GM21717 (cell line): ENCODE measurements around the gene CMC2.

Experiments used
- ATAC-seq: cut with Tn5 transposase; IDR thresholded peaks from one replicate; pipeline ENCODE4 v1.9.1; 2021; ENCODE audit warnings: mild to moderate bottlenecking, moderate library complexity; ENCODE audit not compliant: unreplicated experiment

Gene CMC2

DNA sequence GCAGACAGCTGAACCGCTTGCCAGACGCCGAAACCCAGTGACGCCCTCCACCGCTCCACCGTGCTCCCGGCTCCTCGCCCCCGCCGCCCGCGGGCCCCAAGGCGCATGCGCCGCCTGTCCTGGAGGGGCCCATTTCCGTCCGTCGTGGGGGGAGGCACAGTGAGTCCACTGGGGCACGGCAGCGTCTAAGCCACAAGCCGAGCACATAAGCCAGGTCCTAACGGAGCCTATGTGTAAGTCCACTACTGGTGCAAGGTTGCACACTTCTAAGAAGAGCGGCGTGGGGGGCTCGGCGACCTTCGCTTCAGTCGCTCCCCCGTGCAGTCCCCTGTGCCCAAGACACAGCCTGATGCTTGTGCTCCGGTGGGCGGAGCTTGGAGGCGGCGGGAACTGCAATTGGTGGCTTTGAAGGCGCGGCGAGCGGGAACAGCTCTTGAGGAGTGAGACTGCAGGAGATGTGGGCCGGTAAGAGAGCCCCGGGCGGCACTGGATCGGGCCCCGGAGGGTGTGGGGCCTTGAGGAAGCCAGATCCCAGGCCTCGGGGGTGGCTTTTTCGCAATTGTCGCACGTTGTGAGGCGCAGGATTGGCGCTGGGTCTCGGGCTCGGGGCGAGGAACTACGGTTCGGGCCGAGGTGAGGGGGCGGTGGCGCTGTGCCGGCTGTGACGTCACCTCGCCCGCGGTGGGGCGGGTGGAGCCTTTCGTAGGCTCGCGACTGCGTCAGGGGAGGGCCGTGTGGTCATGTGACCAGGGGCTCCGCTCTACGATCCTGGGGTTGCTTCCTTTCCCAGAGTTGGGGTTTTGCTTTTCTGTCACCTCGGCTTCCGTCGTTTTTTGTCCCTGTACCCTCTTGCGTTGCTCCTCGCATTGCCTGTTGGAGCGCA lies at the start of gene CMC2, which contains the start of gene CENPN:
Gene CMC2 (minus strand): TSS at position 73 of the 883 bp plus-strand sequence. CDS start 9,491 bp downstream, outside the sequence.
Gene CENPN (plus strand): TSS at position 402 of the 883 bp plus-strand sequence. CDS start 4,726 bp downstream, outside the sequence.
- peak; percentile 85 for ATAC-seq

DNA sequence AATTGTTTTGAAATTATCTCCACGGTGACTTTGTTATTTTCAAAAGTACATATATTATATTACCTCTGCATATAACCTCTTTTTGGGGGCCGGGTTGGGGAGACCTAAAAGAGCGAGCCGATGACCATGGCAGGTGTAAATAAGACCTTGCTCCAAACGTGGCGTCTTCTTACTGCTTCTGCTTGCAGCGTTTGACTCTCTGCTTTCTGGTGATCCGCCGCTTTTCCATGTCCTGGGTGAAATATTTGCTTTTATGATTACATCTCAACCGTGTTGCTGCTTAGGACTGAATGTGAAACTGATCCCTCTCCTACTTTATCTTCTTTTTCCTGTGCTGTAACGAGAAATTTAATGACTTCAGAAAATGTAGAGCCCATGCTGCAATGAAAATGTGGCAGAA lies 47.1 kb upstream of the CMC2 start:
- ATAC-seq: no peak

DNA sequence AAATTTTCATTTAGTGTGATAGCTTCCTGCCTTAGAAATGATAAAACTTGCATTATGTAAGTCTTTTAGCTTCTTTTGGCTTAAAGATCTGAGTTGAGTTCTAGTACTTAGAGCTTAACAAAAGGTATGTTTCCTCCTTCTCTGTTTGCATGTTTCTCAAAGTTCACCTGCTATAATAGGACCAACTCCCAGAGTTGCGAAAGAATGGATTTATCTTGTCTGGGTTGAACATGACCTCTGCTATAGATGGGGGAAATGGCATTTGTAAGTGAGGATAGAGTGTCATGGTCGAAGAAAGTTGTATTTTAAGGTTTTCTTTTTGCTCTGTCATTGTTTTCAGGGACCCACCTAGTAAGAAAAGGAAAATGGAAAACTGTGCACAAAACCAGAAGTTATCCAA lies 36.1 kb upstream of the CMC2 start:
- no peak for ATAC-seq

DNA sequence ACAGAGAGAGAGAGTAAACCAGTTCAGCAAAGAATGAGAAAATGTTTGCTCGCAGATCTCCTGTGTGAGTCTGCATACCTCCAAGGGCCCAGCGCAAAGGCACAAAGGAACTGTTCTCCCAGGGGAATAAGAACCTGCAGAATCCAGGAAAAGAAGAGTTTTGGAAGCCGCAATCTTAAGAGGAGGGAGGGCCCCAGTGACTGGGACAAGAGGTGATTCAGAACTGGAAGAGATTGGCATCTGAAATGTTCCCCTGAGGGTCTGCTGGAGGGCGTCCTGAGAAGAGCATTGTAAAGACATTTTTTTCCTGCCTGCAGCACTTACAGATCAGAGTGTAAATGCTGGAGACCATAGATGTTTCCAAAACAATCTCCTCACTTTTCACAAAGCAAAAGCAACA lies 35.0 kb upstream of the CMC2 start:
- ATAC-seq: no peak

DNA sequence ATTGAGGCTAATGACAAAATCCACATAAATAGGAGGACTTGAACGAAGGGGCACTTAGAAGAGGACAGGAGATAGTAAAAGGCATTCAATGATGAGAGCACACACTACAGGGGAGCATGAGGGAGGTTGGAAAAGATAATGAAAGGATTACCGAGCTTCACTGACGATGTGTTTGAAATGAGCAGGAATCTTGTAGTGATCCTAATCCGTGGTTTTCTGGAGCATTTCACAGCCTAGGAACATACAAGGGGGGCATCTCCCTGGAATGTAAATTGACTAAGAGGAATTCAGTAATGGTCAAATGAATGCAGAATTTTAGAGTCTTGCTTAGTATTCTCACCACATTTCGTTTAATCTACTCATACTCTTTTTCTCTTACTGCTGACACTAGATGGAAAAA lies 34.2 kb upstream of the CMC2 start:
- ATAC-seq: no peak

DNA sequence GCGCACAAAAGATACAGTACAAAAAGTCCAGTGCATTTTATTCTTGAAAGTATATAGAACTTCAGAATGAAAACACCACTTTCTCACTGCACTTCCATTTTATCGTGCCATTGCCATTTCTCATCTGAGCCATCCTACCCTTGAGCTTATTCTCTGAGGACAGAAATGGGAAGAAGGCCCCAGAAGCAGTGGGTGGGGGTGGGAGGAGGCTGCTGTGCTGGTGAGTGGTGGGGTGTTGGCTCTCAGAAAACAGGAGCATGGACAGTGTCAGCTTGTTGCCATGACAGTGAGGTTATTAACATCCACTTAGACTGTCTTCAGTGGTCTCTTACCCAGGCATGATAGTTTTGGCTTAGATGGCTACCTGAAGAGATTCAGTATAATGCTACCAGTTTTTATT lies 33.4 kb upstream of the CMC2 start:
- ATAC-seq: no peak

DNA sequence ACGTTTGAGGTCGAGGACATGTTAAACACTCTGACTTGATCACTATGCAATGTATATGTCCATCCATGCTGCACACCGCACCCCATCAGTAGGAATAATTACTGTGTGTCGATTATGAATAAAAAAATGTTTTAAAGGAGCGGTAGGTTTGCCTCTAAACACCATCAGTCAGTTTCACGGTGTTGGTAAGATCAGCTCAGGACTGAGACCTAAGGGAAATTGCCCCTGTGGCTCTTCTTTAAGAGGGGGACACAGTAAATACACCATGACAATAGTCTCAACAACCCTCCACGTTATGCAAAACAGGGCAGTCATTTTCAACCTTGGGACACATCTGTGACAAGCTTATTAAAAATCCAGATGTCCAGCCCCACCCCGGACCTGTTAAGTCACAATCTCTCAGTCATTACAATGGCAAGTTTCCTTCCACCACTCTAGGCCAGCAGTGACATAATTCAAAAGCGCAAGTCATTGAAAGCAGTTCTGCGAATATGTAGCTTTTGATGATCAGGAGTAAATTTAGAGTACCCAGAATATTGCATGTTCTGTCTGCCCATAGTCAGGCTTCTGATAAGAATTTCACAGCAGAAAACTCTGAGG lies 30.2 kb upstream of the CMC2 start:
- no peak for ATAC-seq

DNA sequence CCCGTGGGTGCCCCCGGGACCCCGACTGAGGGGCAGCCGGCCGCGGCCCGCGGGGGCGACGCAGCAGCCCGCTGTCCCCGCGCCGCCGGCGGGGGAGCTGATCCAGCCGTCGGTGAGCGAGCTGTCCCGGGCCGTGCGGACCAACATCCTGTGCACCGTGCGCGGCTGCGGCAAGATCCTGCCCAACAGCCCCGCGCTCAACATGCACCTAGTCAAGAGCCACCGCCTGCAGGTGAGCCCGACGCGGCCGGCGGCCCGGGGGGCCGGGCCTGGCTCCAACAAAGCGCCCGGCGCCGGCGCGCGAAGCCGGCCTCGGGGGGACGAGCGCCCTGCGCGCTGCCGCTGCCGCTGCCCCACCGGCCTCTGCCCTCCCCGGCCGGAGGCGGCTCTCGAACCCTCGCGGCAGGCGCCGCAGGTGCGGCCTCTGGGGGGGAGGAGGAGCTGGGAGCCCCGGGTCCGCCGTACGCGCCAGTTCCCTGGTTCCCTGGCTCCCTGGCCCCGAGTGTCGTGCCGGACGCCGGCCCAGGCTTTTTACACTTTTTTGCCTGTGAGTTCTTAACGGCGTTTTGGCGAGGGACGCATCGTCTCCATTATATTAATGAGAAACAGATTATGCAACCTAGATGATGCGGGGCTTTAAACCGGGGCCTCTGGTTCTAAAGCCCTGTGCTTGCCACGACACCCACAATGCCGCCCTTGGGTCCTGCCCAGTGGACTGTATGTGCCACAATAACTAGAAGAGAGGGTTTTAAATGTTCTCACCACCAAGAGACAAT lies 29.5 kb upstream of the CMC2 start:
- ATAC-seq: peak; percentile 45

DNA sequence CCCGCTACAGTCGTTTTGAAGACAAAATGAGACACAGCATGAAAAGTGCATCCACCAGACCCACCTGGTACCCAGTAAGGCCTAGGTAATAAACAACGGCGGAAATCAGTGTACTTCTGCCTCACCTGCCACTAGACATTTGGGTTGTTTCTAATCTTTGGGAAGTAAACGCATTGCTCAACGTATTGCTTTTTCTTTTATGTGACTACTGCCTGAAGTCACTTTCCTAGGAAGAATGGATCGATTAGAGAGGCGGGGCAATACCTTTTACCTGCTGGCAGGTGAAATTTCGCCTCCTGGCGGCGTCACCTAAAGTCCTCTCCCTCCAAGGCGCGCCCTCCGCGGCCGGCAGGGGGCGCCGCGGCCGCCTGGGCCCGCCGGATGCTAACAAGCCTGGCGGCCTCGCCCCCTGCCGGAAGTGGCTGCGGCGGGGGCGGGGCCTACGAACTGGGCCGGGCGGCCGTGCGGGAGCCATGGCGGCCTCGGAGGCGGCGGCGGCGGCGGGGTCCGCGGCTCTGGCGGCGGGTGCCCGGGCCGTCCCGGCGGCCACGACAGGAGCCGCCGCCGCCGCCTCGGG lies 28.8 kb upstream of the CMC2 start, which contains the start of gene ATMIN:
Gene ATMIN (plus strand): TSS at position 445 of the 577 bp plus-strand sequence. CDS start 29 bp downstream, at position 474.
- ATAC-seq: peak; percentile 89

DNA sequence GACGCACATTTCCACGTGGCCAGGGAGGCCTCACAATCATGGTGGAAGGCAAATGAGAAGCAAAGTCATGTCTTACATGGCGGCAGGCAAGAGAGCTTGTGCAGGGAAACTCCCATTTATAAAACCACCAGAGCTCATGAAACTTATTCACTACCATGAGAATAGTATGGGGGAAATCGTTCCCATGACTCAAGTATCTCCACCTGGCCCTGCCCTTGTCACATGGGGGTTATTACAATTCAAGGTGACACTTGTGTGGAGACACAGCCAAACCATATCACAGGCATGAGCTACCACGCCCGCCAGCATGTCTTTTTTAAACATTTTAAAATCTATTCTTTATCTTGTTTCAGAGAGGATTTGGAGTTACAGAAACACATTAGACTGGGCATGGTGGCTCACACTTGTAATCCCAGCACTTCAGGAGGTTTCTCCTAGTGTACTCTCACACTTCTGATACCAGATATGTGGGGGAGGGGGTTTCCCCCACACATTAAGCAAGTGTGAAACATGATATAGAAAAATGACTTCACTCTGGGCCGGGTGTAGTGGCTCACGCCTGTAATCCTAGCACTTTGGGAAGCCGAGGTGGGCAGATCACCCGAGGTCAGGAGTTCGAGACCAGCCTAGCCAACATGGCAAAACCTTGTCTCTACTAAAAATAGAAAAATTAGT lies 23.4 kb upstream of the CMC2 start:
- no peak for ATAC-seq

DNA sequence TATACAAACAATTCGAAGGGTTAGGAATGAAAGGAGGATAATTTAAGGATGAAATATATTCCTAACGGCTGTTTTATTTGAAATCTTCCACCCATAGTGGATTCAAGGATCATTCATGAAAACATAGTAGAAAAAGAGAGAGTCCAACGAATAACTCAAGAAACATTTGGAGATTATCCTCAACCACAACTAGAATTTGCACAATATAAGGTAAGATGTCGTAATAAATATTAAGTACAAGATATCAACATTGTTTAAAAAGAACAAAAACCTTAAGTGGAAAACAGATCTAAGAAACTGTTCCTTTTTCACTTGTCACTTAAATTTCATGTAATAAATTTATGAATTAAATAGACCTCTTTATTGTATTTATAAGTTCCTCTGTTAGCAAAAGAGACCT lies 19.7 kb upstream of the CMC2 start:
- ATAC-seq: no peak

DNA sequence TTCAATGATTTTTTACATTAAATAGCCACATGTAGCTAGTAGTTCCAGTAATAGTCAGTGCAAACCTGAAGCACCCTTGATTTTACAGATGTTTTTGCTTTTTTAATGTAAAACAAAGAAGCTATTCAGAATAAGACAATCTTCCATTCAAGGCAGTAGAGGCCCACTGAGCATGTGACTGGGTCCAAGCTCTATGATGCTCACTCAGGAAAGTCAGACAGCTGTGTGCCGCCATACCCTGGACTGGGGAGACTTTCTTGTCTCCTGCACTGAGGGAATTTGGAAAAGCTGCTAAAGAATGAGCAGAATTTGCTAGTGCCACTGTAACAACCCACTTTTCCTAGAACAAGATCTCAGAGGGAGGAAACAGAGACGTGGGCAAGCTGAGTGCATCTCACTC lies 11.8 kb upstream of the CMC2 start:
- no peak for ATAC-seq

DNA sequence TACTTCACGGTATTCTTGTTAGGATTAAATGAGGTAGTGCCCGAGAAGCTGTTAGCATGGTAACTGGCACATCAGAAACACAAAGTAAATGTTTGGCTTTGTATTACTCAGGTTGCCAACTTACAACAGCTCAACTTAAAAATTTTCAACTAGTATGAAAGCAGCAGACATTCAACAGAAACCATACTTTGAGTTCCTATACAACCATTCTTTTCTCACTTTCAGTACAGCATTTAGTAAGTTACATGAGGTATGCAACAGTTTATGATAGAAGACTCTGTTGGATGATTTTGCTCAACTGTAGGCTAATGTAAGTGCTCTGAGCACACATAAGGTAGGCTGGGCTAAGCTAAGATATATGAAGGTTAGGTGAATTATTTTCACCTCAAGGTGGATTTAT lies 8.0 kb upstream of the CMC2 start:
- no peak for ATAC-seq

DNA sequence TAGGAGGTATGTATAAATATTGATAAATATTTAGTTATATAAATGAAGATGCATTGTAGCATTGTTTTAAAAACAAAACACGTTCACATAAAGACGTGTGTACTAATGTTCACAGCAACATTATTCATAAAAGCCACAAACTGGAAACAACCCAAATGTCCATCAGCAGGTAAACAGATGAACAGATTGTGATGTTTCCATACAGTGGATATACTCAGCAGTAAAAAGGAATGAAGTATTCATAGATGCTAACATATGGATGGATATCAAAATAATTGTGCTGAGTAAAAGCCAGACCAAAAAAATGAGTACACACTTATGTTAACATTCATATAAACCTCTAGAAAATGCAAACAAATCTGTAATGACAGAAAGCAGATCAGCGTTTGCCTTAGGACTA lies 6.3 kb upstream of the CMC2 start:
- ATAC-seq: no peak

DNA sequence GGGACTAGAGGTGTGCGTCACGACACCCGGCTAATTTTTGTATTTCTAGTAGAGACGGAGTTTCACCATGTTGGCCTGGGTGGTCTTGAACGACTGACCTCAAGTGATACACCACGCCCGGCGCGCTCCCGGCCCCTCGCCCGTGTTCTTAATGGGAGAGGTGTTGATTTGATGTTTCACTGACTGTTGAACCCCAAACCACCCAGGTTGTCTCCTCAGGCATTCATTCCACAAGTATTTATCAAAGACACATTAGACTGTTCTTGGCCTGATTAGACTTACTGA lies 1.8 kb upstream of the CMC2 start:
- no peak for ATAC-seq

DNA sequence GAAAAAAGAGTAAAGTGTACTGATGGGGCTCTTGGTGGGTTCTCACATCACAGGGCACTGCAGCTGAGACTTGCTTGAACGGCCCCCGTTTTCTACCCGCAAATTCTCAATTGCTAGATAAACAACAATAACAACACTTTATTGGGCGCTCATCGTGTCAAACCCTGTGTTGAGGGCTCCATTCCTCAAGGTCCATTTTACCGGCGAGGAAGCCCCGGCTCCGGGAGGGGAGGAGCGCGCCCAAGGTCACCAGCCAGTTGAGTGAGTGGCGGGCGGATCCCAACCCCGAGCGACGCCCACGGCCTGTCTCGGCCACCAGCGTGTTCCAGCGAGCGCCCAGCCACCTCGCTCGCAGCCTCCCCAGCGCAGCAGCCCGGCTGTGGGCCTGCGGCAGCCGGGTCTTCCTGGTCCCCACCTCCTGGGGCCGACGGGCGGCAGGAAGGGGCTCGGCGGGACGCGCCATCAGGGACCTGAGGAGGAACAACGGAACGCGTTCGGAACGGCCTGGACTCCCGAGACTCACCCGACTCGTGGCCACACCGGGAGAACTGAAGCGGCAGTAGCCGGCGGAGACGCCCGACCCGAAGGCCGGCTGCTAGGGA lies 373 bp downstream of the CMC2 start:
- peak; percentile 37 for ATAC-seq

DNA sequence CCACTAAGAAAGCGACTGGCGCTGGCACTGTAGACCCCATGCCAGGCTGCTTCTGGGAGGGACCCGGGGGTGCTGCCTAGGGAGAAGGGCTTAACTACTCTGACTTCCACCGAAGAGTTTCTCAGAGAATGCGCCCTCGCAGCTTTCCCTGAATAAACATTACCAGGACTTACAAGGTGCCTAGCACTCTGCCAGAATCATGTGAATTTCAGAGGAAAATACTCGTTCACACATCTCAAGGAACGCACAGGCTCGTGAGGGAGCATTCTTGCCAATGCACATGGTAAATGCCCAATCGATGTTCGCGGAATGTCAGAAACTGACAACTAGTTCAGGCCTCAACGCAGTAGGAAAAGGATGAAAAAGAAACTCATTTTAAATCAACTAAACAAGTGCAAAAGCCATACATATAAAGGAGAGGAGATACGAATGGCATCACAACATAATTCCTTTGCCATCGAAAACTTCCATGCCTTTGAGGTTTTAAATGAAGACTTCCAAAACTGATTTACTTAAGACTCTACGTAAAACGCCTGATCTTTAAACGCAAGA lies 999 bp downstream of the CMC2 start:
- ATAC-seq: no peak

DNA sequence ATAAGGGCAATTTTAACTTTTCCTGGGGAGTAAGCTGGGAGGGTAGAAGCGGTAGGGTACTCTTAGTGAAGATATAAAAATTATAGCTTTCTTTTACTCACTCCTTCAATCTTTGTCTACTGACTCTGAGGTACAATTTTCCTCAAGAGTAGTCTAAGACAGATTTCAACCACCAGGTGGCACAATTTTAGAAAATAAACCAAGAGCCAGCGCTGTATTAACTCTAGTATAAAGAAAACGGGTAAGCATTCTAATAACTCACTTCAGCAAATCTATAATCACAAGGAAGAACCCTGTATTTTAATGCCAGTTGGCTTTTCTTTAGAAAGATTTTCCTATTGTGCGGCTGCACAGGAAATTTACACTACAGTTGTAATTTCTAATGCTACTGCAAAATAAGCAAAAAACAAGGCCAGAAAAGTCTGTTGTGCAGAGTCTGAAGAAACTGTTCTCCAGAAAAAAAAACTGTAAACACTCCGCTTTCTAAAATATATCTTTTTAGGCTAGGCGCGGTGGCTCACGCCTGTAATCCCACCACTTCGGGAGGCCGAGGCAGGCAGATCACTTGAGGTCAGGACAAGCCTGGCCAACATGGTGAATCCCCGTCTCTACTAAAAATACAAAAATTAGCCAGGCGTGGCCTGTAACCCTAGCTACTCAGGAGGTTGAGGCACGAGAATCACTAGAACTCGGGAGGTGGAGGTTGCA lies 1.9 kb downstream of the CMC2 start:
- ATAC-seq: no peak
